Mucosa of rectum (tissue), 2 donors: ENCODE results near the gene RHBDL3.

Experiments used
- H3K27ac ChIP-seq, 2 donors: one replicate each; pipeline ENCODE4 v1.7.0; 2013; ENCODE audit warnings: inconsistent platforms in 2 of 2, low read depth in 2 of 2, low read length in 2 of 2
- H3K27me3 ChIP-seq, 2 donors: one replicate each; pipeline ENCODE4 v1.7.0; 2013; ENCODE audit warnings: low read length in 2 of 2; ENCODE audit not compliant: control insufficient read depth in 2 of 2, insufficient read depth in 2 of 2
- H3K36me3 ChIP-seq, 2 donors: one replicate each; pipeline ENCODE4 v1.7.0; 2013; ENCODE audit warnings: low read length in 2 of 2; ENCODE audit not compliant: control insufficient read depth in 2 of 2, insufficient read depth in 2 of 2
- H3K4me1 ChIP-seq, 2 donors: one replicate each; pipeline ENCODE4 v1.7.0; 2013; ENCODE audit warnings: low read length in 2 of 2, mild to moderate bottlenecking in 1 of 2; ENCODE audit not compliant: control insufficient read depth in 2 of 2, insufficient read depth in 2 of 2
- H3K4me3 ChIP-seq, 2 donors: one replicate each; pipeline ENCODE4 v1.7.0; 2013; ENCODE audit warnings: low read length in 2 of 2
- H3K9ac ChIP-seq, 2 donors: one replicate each; pipeline ENCODE4 v1.7.0; 2013; ENCODE audit warnings: low read length in 2 of 2, low read depth in 1 of 2, mild to moderate bottlenecking in 1 of 2
- H3K9me3 ChIP-seq, 2 donors: one replicate each; pipeline ENCODE4 v1.7.0; 2013; ENCODE audit warnings: low read length in 2 of 2; ENCODE audit not compliant: control insufficient read depth in 2 of 2
- donor health status: healthy.
- donor health status: Normal muscosa, but diverticular disease.

The RHBDL3 gene

DNA sequence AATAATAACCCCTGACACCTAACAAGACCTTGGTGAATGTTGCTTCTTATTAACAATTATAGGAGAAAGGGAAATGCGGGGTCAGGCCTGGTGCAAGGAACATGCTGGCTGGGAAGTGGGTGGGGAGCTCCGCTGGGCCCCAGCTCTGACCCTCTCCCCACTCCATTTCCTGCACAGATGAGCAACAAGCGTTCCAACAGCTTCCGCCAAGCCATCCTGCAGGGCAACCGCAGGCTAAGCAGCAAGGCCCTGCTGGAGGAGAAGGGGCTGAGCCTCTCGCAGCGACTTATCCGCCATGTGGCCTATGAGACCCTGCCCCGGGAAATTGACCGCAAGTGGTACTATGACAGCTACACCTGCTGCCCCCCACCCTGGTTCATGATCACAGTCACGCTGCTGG, 23.0 kb downstream of the RHBDL3 start:
- Histone ChIP-seq H3K9ac (no peak overlapping the region), H3K4me3 (no peak overlapping the region), H3K36me3 (no peaks in the 10 kb centered on the region), H3K27me3 (no peaks in the 10 kb centered on the region), H3K9me3 (no peaks in the 10 kb centered on the region), H3K27ac (no peak overlapping the region), H3K4me1 (no peaks in the 10 kb centered on the region)

DNA sequence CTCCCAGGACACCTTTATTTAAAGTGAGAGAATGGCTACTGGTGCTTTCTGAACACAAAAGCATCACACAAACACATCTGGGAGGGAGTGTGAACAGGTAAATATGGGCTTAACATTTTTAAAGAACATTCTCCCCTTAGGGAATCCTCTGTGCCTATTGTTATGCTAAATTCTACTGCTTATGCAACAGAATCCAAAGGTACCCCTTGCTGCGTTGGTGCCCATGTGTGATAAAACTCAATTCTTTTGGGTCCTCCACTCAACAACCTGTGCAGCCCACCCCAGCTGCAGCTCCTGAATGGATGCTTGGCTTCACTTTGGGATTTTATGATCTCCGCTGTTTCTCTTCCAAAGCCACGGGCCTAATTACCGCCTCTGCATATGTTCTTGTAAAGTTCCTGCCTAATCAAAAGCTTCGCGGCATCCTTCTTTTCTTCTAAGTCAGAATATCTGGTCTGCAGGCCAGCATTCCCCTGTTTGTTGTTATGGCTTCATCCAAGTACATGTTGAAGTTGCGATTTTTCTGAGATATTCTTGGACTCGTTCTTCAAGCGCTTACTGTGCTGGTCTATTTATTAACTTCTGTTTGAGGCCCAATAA, 23.9 kb downstream of the RHBDL3 start:
- H3K4me1 ChIP-seq = no peaks in the 10 kb centered on the region
- H3K9ac ChIP-seq = no peak overlapping the region
- no peak overlapping the region for H3K4me3 ChIP-seq
- H3K27ac ChIP-seq = no peak overlapping the region
- no peaks in the 10 kb centered on the region for H3K27me3 ChIP-seq
- no peaks in the 10 kb centered on the region for H3K36me3 ChIP-seq
- no peaks in the 10 kb centered on the region for H3K9me3 ChIP-seq

- H3K27ac ChIP-seq = no peak overlapping the region
- H3K9me3 ChIP-seq = no peaks in the 10 kb centered on the region
- no peaks in the 10 kb centered on the region for H3K4me1 ChIP-seq
- no peak overlapping the region for H3K4me3 ChIP-seq
- no peaks in the 10 kb centered on the region for H3K27me3 ChIP-seq
- H3K9ac ChIP-seq = no peak overlapping the region
- H3K36me3 ChIP-seq = no peaks in the 10 kb centered on the region
These were observed 26.5 kb downstream of the RHBDL3 start for GRCh38 chr17:32292094-32292493.

DNA sequence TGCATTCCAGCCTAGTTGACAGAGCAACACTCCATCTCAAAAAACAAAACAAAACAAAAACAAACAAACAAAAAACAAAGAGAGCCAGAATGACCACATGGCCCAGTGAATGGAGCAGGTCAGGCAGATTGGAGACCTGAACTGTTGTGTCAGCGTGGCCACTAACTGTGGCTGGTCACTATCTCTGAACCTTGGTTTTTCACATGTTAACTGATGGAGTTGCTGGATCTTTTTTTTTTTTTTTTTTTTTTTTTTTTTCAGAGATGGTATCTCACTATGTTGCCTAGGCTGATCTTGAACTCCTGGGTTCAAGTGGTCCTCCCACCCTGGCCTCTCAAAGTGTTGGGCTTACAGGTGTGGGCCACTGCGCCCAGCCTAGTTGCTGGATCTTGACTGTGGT, 31.8 kb downstream of the RHBDL3 start:
- peaks cover 0 to 2% of the 10 kb centered on the region in 2 donors for H3K4me1 ChIP-seq
- H3K27me3 ChIP-seq = no peaks in the 10 kb centered on the region
- no peaks in the 10 kb centered on the region for H3K36me3 ChIP-seq
- no peak overlapping the region for H3K4me3 ChIP-seq
- H3K9me3 ChIP-seq = no peaks in the 10 kb centered on the region
- H3K27ac ChIP-seq = no peak overlapping the region
- H3K9ac ChIP-seq = no peak overlapping the region

- H3K4me1 ChIP-seq = peaks cover 0 to 2% of the 10 kb centered on the region in 2 donors
- H3K27ac ChIP-seq = no peak overlapping the region
- no peak overlapping the region for H3K4me3 ChIP-seq
- H3K9me3 ChIP-seq = no peaks in the 10 kb centered on the region
- no peak overlapping the region for H3K9ac ChIP-seq
- H3K36me3 ChIP-seq = no peaks in the 10 kb centered on the region
- H3K27me3 ChIP-seq = no peaks in the 10 kb centered on the region
These were observed 32.2 kb downstream of the RHBDL3 start for GRCh38 chr17:32297860-32298259.

DNA sequence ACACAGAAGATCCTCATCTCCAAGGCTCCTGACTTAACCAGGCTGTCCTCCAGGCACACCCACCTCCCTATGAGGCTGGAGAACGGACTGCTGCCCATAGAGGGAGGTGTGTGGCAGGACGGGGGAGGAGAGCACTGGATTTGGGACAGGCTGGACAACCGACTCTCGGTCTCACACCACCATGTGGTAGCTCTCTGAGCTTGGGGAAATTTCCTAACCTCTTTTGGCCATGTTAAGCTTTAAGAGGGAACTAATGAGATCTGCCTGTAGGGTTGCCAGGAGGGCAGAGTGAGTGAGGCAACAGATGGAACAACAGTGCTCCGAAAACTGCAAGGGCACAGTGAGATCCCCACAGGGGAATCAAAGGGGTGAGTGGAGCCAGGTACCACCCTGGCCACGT, 32.7 kb downstream of the RHBDL3 start:
- Histone ChIP-seq H3K27ac (no peak overlapping the region), H3K36me3 (no peaks in the 10 kb centered on the region), H3K4me3 (no peak overlapping the region), H3K9ac (no peak overlapping the region), H3K9me3 (no peaks in the 10 kb centered on the region), H3K4me1 (peaks cover 0 to 2% of the 10 kb centered on the region in 2 donors), H3K27me3 (no peaks in the 10 kb centered on the region)

GRCh38 chr17:32298721-32299579, 33.3 kb downstream of the RHBDL3 start:
- Histone ChIP-seq H3K9ac (no peak overlapping the region), H3K9me3 (no peaks in the 10 kb centered on the region), H3K27ac (no peak overlapping the region), H3K36me3 (no peaks in the 10 kb centered on the region), H3K4me1 (peaks cover 0 to 2% of the 10 kb centered on the region in 2 donors), H3K4me3 (no peak overlapping the region), H3K27me3 (no peaks in the 10 kb centered on the region)

GRCh38 chr17:32299580-32300164, 34.0 kb downstream of the RHBDL3 start:
- Histone ChIP-seq H3K9ac (no peak overlapping the region), H3K4me1 (peaks cover 0 to 2% of the 10 kb centered on the region in 2 donors), H3K27ac (no peak overlapping the region), H3K4me3 (no peak overlapping the region), H3K36me3 (no peaks in the 10 kb centered on the region), H3K9me3 (no peaks in the 10 kb centered on the region), H3K27me3 (no peaks in the 10 kb centered on the region)

- no peak overlapping the region for H3K4me3 ChIP-seq
- H3K27ac ChIP-seq = no peak overlapping the region
- no peak overlapping the region for H3K9ac ChIP-seq
- H3K36me3 ChIP-seq = no peaks in the 10 kb centered on the region
- peaks cover 0 to 2% of the 10 kb centered on the region in 2 donors for H3K4me1 ChIP-seq
- H3K27me3 ChIP-seq = no peaks in the 10 kb centered on the region
- no peaks in the 10 kb centered on the region for H3K9me3 ChIP-seq
These were observed 36.4 kb downstream of the RHBDL3 start for GRCh38 chr17:32302037-32302436.

DNA sequence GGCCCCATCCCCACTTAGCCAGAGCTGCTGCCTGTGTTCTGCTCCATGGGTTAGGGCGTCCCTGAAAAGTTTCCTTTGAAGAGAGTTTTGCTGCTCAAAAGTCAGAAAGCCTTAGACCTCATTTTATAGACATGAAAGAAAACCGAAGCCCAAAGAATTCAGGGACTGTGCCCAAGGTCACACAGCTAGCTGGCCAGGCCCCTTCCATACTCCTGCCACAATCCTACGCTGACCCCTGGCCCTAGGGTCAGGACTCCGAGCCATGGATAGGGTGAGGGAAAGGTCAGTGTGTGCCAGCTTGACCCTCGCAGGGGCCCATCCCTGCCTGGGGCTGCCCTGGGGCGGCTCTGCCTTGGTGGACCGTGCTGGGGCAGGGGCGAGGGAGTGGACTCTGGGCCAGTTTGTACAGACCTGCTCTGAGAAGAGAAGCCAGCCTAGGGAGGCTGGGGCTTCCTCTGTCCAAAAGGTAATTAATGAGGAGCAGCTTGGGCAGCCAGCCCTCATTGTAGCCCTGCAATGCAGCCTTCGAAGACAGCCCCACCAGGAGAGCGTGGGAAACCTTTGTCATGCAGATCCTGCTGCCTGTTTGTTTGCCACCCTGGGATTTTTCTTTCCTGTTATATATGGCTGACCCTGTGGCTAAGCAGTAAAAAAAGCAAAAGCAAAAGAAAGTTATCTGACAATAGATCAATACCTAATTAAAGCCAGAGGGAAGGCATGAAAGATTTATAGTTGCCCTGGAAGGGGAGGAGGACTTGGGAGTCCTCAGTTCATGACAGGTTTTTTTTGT, 37.4 kb downstream of the RHBDL3 start:
- H3K36me3 ChIP-seq = no peaks in the 10 kb centered on the region
- no peak overlapping the region for H3K9ac ChIP-seq
- H3K4me1 ChIP-seq = peaks cover 0 to 2% of the 10 kb centered on the region in 2 donors
- H3K4me3 ChIP-seq = no peak overlapping the region
- no peaks in the 10 kb centered on the region for H3K9me3 ChIP-seq
- no peak overlapping the region for H3K27ac ChIP-seq
- no peaks in the 10 kb centered on the region for H3K27me3 ChIP-seq
